Neural cell (in vitro differentiated cells): ENCODE results near the gene PAX8. TPM values are rescaled to one million over a fixed set of nuclear protein-coding genes. Genes with fewer than 3 reads are reported as not detected.

Experiments used
- H2AFZ ChIP-seq: fragments of 200-600, 300-800 bp; sonication (generic), shearing (Covaris generic); 2 replicates; pipeline ENCODE4 v1.6.0; 2014; ENCODE audit warnings: low read depth, mild to moderate bottlenecking, antibody characterized with exemption, low read length, moderate library complexity
- H3F3A ChIP-seq: fragments of 200-600 bp; shearing (Covaris generic); 2 replicates; pipeline ENCODE4 v1.6.1; 2016; ENCODE audit warnings: mild to moderate bottlenecking, moderate library complexity, mixed read lengths, antibody characterized with exemption, low read length; ENCODE audit not compliant: insufficient read depth, poor library complexity, severe bottlenecking
- H3K27ac ChIP-seq: fragments of 200-600, 300-800 bp; sonication (generic), shearing (Covaris generic); 2 replicates; pipeline ENCODE4 v1.5.1; 2014; ENCODE audit warnings: mild to moderate bottlenecking, low read length, moderate library complexity
- H3K27me3 ChIP-seq: fragments of 300-800, 200-600 bp; sonication (generic), shearing (Covaris generic); 2 replicates; pipeline ENCODE4 v1.6.0; 2014; ENCODE audit warnings: mild to moderate bottlenecking, low read depth, low read length, moderate library complexity; ENCODE audit not compliant: insufficient read depth
- H3K36me3 ChIP-seq: fragments of 300-800, 200-600 bp; sonication (generic), shearing (Covaris generic); 2 replicates; pipeline ENCODE4 v1.5.1; 2014; ENCODE audit warnings: mild to moderate bottlenecking, antibody characterized with exemption, low read length, moderate library complexity; ENCODE audit not compliant: insufficient read depth
- H3K4me2 ChIP-seq: fragments of 300-800, 200-600 bp; sonication (generic), shearing (Covaris generic); 2 replicates; pipeline ENCODE4 v1.6.0; 2014; ENCODE audit warnings: mild to moderate bottlenecking, low read length
- H3K4me3 ChIP-seq: fragments of 300-800, 200-600 bp; sonication (generic), shearing (Covaris generic); 2 replicates; pipeline ENCODE4 v1.5.1; 2014; ENCODE audit warnings: mild to moderate bottlenecking, low read length, moderate library complexity
- H3K79me2 ChIP-seq: fragments of 200-600 bp; shearing (Covaris generic); replicated peaks from 2 replicates; pipeline ENCODE4 v1.6.0; 2014; ENCODE audit warnings: mild to moderate bottlenecking, low read length, moderate library complexity; ENCODE audit not compliant: insufficient read depth
- H3K9ac ChIP-seq: fragments of 300-800, 200-600 bp; sonication (generic), shearing (Covaris generic); 2 replicates; pipeline ENCODE4 v1.6.1; 2016; ENCODE audit warnings: mild to moderate bottlenecking, low read length, mixed read lengths
- H3K9me2 ChIP-seq: fragments of 200-600 bp; shearing (Covaris generic); 2 replicates; pipeline ENCODE4 v1.6.1; 2016; ENCODE audit warnings: mild to moderate bottlenecking, low read length, mixed read lengths; ENCODE audit not compliant: insufficient read depth
- H3K9me3 ChIP-seq: fragments of 200-600, 300-800 bp; sonication (generic), shearing (Covaris generic); 2 replicates; pipeline ENCODE4 v1.6.1; 2016; ENCODE audit warnings: mild to moderate bottlenecking, mixed run types, low read length, moderate library complexity, mixed read lengths
- H4K20me1 ChIP-seq: fragments of 200-600 bp; shearing (Covaris generic); 2 replicates; pipeline ENCODE4 v1.6.1; 2016; ENCODE audit warnings: mild to moderate bottlenecking, mixed run types; ENCODE audit not compliant: insufficient read depth
- EP300 ChIP-seq: fragments of 450-650 bp; conservative IDR thresholded peaks from 2 replicates; pipeline ENCODE4 v1.6.1; 2014; ENCODE audit warnings: antibody characterized with exemption, mild to moderate bottlenecking, moderate library complexity; ENCODE audit not compliant: poor library complexity, severe bottlenecking
- EZH2 ChIP-seq: fragments of 200-600, 300-800 bp; shearing (Covaris generic), sonication (generic); IDR thresholded peaks from 2 replicates; pipeline ENCODE4 v1.6.1; 2014; ENCODE audit warnings: antibody characterized with exemption, low read length, borderline replicate concordance, mild to moderate bottlenecking; ENCODE audit not compliant: insufficient read depth, poor library complexity, severe bottlenecking
- MXI1 ChIP-seq: fragments of 450-650 bp; conservative IDR thresholded peaks from 2 replicates; pipeline ENCODE4 v1.6.1; 2014; ENCODE audit warnings: antibody characterized with exemption, mild to moderate bottlenecking; ENCODE audit not compliant: poor library complexity, severe bottlenecking
- POLR2AphosphoS5 ChIP-seq: IDR thresholded peaks from 2 replicates; pipeline ENCODE4 v1.6.1; 2012
- RAD21 ChIP-seq: fragments of 450-650 bp; conservative IDR thresholded peaks from 2 replicates; pipeline ENCODE4 v1.6.1; 2014; ENCODE audit warnings: antibody characterized with exemption, mild to moderate bottlenecking, moderate library complexity
- SMC3 ChIP-seq: fragments of 450-650 bp; conservative IDR thresholded peaks from 2 replicates; pipeline ENCODE4 v1.6.1; 2014; ENCODE audit warnings: antibody characterized with exemption, mild to moderate bottlenecking, moderate library complexity; ENCODE audit not compliant: poor library complexity
- TAF1 ChIP-seq: IDR thresholded peaks from 2 replicates; pipeline ENCODE4 v1.6.1; 2012; ENCODE audit warnings: low read depth
- polyA plus RNA-seq: library from polyadenylated mRNA; depleted of rRNA; stranded (reverse); fragments of >200 nt; gene quantifications from 2 replicates; pipeline ENCODE4 v1.2.3, GENCODE V29; 2014
- TF ChIP-seq, protein P1 (sequence below): IDR thresholded peaks from 2 replicates; pipeline ENCODE4 v1.6.1; 2012; ENCODE audit warnings: borderline replicate concordance
- TF ChIP-seq, protein P2 (sequence below): fragments of 450-650 bp; IDR thresholded peaks from 2 replicates; pipeline ENCODE4 v1.5.1; 2014; ENCODE audit warnings: antibody characterized with exemption, mild to moderate bottlenecking, moderate library complexity; ENCODE audit not compliant: poor library complexity, severe bottlenecking

PAX8 gene
- polyA plus RNA-seq, 1 donor from 2014 or later: not detected

DNA sequence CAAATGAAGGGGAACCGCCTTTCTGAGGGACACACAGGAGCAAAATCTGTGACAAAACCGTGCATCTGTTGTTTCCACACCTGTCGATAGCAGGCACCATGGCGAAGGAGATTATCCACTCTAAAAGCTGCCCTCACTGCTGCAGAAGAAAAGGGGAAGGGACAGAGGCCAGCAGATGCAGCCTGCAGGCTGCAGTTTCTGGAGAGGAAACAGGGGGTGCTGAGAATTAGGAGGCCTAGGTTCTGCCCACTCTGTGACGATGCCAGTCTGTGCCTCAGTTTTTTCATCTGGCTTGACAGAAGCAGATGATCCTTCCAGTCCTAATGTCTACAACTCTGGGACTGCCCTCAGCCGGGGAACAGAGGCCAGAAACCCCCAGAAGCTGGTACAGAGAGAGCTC lies 17.7 kb downstream of the PAX8 start:
- no peak overlapping the region for H3K27ac ChIP-seq
- H3K4me2 ChIP-seq: no peak overlapping the region
- H3F3A ChIP-seq: no peaks in the 10 kb centered on the region
- no peaks in the 10 kb centered on the region for H3K79me2 ChIP-seq
- H2AFZ ChIP-seq: no peak overlapping the region
- H3K36me3 ChIP-seq: no peaks in the 10 kb centered on the region
- H3K9me3 ChIP-seq: no peaks in the 10 kb centered on the region
- TF ChIP-seq, protein P1, sequence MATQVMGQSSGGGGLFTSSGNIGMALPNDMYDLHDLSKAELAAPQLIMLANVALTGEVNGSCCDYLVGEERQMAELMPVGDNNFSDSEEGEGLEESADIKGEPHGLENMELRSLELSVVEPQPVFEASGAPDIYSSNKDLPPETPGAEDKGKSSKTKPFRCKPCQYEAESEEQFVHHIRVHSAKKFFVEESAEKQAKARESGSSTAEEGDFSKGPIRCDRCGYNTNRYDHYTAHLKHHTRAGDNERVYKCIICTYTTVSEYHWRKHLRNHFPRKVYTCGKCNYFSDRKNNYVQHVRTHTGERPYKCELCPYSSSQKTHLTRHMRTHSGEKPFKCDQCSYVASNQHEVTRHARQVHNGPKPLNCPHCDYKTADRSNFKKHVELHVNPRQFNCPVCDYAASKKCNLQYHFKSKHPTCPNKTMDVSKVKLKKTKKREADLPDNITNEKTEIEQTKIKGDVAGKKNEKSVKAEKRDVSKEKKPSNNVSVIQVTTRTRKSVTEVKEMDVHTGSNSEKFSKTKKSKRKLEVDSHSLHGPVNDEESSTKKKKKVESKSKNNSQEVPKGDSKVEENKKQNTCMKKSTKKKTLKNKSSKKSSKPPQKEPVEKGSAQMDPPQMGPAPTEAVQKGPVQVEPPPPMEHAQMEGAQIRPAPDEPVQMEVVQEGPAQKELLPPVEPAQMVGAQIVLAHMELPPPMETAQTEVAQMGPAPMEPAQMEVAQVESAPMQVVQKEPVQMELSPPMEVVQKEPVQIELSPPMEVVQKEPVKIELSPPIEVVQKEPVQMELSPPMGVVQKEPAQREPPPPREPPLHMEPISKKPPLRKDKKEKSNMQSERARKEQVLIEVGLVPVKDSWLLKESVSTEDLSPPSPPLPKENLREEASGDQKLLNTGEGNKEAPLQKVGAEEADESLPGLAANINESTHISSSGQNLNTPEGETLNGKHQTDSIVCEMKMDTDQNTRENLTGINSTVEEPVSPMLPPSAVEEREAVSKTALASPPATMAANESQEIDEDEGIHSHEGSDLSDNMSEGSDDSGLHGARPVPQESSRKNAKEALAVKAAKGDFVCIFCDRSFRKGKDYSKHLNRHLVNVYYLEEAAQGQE: no peak
- TF ChIP-seq MXI1 (no peak), EZH2 (no peak), SMC3 (no peak), TAF1 (no peak), RAD21 (no peak), EP300 (no peak), POLR2AphosphoS5 (no peak)
- TF ChIP-seq, protein P2, sequence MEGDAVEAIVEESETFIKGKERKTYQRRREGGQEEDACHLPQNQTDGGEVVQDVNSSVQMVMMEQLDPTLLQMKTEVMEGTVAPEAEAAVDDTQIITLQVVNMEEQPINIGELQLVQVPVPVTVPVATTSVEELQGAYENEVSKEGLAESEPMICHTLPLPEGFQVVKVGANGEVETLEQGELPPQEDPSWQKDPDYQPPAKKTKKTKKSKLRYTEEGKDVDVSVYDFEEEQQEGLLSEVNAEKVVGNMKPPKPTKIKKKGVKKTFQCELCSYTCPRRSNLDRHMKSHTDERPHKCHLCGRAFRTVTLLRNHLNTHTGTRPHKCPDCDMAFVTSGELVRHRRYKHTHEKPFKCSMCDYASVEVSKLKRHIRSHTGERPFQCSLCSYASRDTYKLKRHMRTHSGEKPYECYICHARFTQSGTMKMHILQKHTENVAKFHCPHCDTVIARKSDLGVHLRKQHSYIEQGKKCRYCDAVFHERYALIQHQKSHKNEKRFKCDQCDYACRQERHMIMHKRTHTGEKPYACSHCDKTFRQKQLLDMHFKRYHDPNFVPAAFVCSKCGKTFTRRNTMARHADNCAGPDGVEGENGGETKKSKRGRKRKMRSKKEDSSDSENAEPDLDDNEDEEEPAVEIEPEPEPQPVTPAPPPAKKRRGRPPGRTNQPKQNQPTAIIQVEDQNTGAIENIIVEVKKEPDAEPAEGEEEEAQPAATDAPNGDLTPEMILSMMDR: no peak
- no peak overlapping the region for H3K4me3 ChIP-seq
- no peaks in the 10 kb centered on the region for H3K27me3 ChIP-seq
- no peaks in the 10 kb centered on the region for H3K9me2 ChIP-seq
- no peak overlapping the region for H3K9ac ChIP-seq
- H4K20me1 ChIP-seq: no peaks in the 10 kb centered on the region

DNA sequence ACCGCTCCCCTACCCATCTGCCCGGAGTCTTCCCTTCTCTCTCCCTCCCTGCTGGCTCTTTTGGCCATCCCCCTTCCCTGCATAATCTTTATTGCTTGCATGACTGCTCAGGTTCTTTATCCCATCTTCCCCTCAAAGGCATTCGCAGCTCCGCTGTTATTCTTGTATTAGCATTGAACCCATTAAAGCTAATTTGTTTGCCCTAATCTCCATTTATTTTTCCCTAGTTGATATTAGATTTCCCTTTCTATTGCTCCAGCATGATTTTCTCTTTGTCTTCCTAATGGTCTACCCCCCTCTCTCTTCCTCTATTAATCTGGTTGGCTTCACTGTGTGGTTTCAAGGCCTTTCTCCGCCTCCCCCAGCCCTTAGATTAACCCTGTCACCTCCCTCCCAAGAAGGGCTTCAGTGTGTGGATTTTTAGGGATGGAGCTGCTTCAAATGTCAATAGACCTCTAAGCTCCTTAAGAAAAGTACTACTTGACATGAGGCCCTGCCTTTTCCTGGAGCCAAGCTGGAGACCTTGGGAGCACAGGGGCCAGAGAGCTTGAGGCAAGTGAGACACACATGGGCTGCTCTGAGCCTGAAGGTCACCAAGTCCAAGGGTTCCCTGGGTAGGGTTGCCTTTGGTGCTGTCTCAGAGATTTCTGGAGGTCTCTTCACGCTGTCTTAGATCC lies 20.1 kb downstream of the PAX8 start:
- Histone ChIP-seq H3F3A (no peaks in the 10 kb centered on the region), H3K4me3 (no peak overlapping the region), H3K36me3 (no peaks in the 10 kb centered on the region), H4K20me1 (no peaks in the 10 kb centered on the region), H3K9ac (no peak overlapping the region), H3K9me2 (no peaks in the 10 kb centered on the region), H3K27ac (no peak overlapping the region), H2AFZ (no peak overlapping the region), H3K27me3 (no peaks in the 10 kb centered on the region), H3K4me2 (no peak overlapping the region), H3K9me3 (no peaks in the 10 kb centered on the region), H3K79me2 (no peaks in the 10 kb centered on the region)
- TF ChIP-seq POLR2AphosphoS5 (no peak), EP300 (no peak), MXI1 (no peak)
- TF ChIP-seq, protein P2: no peak
- TF ChIP-seq, protein P1: no peak
